H9 (cell line): Measurements from ENCODE around the gene RETN. TPM values are rescaled to one million over a fixed set of nuclear protein-coding genes. Genes with fewer than 3 reads are reported as not detected.

Experiments
- DNase-seq: peaks from one replicate; pipeline ENCODE4 v3.0.0-alpha.2; 2017
- H2AFZ ChIP-seq: one replicate; pipeline ENCODE4 v1.6.1; 2013; ENCODE audit warnings: mild to moderate bottlenecking, low read length, control low read depth, moderate library complexity
- H2AK5ac ChIP-seq: 2 replicates; pipeline ENCODE4 v1.6.1; 2013; ENCODE audit warnings: low read length, control low read depth, mixed read lengths; ENCODE audit not compliant: insufficient read length
- H2BK120ac ChIP-seq: one replicate; pipeline ENCODE4 v1.6.1; 2013; ENCODE audit warnings: low read depth, mild to moderate bottlenecking, low read length, control low read depth, inconsistent platforms; ENCODE audit not compliant: poor library complexity, severe bottlenecking
- H2BK12ac ChIP-seq: 2 replicates; pipeline ENCODE4 v1.6.1; 2013; ENCODE audit warnings: low read length, control low read depth, mixed read lengths, low read depth; ENCODE audit not compliant: insufficient read length
- H2BK15ac ChIP-seq: 2 replicates; pipeline ENCODE4 v1.6.1; 2013; ENCODE audit warnings: low read depth, low read length, control low read depth
- H2BK20ac ChIP-seq: one replicate; pipeline ENCODE4 v1.6.1; 2013; ENCODE audit warnings: low read depth, mild to moderate bottlenecking, low read length, control low read depth, inconsistent platforms; ENCODE audit not compliant: poor library complexity, severe bottlenecking
- H2BK5ac ChIP-seq: 2 replicates; pipeline ENCODE4 v1.6.1; 2013; ENCODE audit warnings: low read length, control low read depth, mixed read lengths; ENCODE audit not compliant: insufficient read length
- H3K14ac ChIP-seq: 2 replicates; pipeline ENCODE4 v1.6.1; 2013; ENCODE audit warnings: low read length, control low read depth; ENCODE audit not compliant: insufficient read depth
- H3K18ac ChIP-seq: 2 replicates; pipeline ENCODE4 v1.6.1; 2013; ENCODE audit warnings: low read depth, mild to moderate bottlenecking, mixed read lengths, low read length, control low read depth; ENCODE audit not compliant: insufficient read length
- H3K23ac ChIP-seq: 2 replicates; pipeline ENCODE4 v1.6.1; 2013; ENCODE audit warnings: low read length, control low read depth, mixed read lengths, low read depth; ENCODE audit not compliant: insufficient read length
- H3K23me2 ChIP-seq: 2 replicates; pipeline ENCODE4 v1.6.1; 2013; ENCODE audit warnings: low read depth, mild to moderate bottlenecking, mixed read lengths, low read length, control low read depth; ENCODE audit not compliant: insufficient read length, poor library complexity, severe bottlenecking
- H3K27ac ChIP-seq: 2 replicates; pipeline ENCODE4 v1.5.1; 2013; ENCODE audit warnings: low read length, control low read depth, mixed read lengths, low read depth; ENCODE audit not compliant: insufficient read length
- H3K27me3 ChIP-seq: 2 replicates; pipeline ENCODE4 v1.6.1; 2013; ENCODE audit warnings: low read length, control low read depth, inconsistent platforms; ENCODE audit not compliant: insufficient read depth
- H3K4ac ChIP-seq: 2 replicates; pipeline ENCODE4 v1.6.1; 2013; ENCODE audit warnings: low read depth, mild to moderate bottlenecking, control low read depth, inconsistent platforms, low read length, moderate library complexity
- H3K4me1 ChIP-seq: 2 replicates; pipeline ENCODE4 v1.6.1; 2013; ENCODE audit warnings: low read length, control low read depth, inconsistent platforms; ENCODE audit not compliant: insufficient read depth
- H3K4me2 ChIP-seq: 2 replicates; pipeline ENCODE4 v1.6.1; 2013; ENCODE audit warnings: low read length, control low read depth, mixed read lengths; ENCODE audit not compliant: insufficient read length, insufficient read depth
- H3K56ac ChIP-seq: 2 replicates; pipeline ENCODE4 v1.6.1; 2013; ENCODE audit warnings: low read depth, mild to moderate bottlenecking, mixed read lengths, low read length, control low read depth; ENCODE audit not compliant: insufficient read length
- H3K79me1 ChIP-seq: 2 replicates; pipeline ENCODE4 v1.6.1; 2013; ENCODE audit warnings: low read depth, mild to moderate bottlenecking, moderate library complexity, low read length, control low read depth, inconsistent platforms; ENCODE audit not compliant: insufficient read depth, poor library complexity, severe bottlenecking
- H3K79me2 ChIP-seq: 2 replicates; pipeline ENCODE4 v1.6.1; 2013; ENCODE audit warnings: low read length, control low read depth, inconsistent platforms; ENCODE audit not compliant: insufficient read depth
- H3K9ac ChIP-seq: 2 replicates; pipeline ENCODE4 v1.6.1; 2013; ENCODE audit warnings: low read length, control low read depth, mixed read lengths; ENCODE audit not compliant: insufficient read length; ENCODE audit errors: extremely low read depth
- H3K9me3 ChIP-seq: one replicate; pipeline ENCODE4 v1.6.1; 2013; ENCODE audit warnings: low read depth, low read length, inconsistent platforms; ENCODE audit not compliant: control insufficient read depth
- H3T11ph ChIP-seq: one replicate; pipeline ENCODE4 v1.6.1; 2013; ENCODE audit warnings: mild to moderate bottlenecking, low read length, control low read depth, inconsistent platforms
- H4K20me1 ChIP-seq: one replicate; pipeline ENCODE4 v1.6.1; 2013; ENCODE audit not compliant: control insufficient read depth, insufficient read length, insufficient read depth
- H4K5ac ChIP-seq: 2 replicates; pipeline ENCODE4 v1.6.1; 2013; ENCODE audit warnings: low read depth, mild to moderate bottlenecking, mixed read lengths, low read length, control low read depth; ENCODE audit not compliant: insufficient read length
- H4K8ac ChIP-seq: replicated peaks from 2 replicates; pipeline ENCODE4 v1.6.1; 2013; ENCODE audit warnings: low read length, control low read depth, mixed read lengths, low read depth; ENCODE audit not compliant: insufficient read length
- H4K91ac ChIP-seq: 2 replicates; pipeline ENCODE4 v1.6.1; 2013; ENCODE audit warnings: low read depth, mild to moderate bottlenecking, moderate library complexity, mixed read lengths, low read length, control low read depth; ENCODE audit not compliant: insufficient read length
- H3K27ac Mint-ChIP-seq, 3 experiments: 2 replicates in 2 of 3; 3 replicates in 1 of 3; pipeline ENCODE4 v1.8.0; 2020 to 2021; ENCODE audit warnings: mixed read lengths in 3 of 3, mild to moderate bottlenecking in 1 of 3, moderate library complexity in 1 of 3
- H3K27me3 Mint-ChIP-seq: 2 replicates; pipeline ENCODE4 v1.8.0; 2021; ENCODE audit warnings: low read depth, mild to moderate bottlenecking, moderate library complexity, mixed read lengths
- H3K36me3 Mint-ChIP-seq, 3 experiments: 2 replicates in 2 of 3; 3 replicates in 1 of 3; pipeline ENCODE4 v1.8.0; 2020 to 2021; ENCODE audit warnings: low read depth in 3 of 3, mixed read lengths in 3 of 3; ENCODE audit not compliant: insufficient read depth in 1 of 3
- H3K4me1 Mint-ChIP-seq, 2 experiments: 2 replicates each; pipeline ENCODE4 v1.8.0; 2020; ENCODE audit warnings: mixed read lengths in 2 of 2
- H3K4me3 Mint-ChIP-seq, 2 experiments: 2 replicates in 1 of 2; 3 replicates in 1 of 2; pipeline ENCODE4 v1.8.0; 2020 to 2021; ENCODE audit warnings: mild to moderate bottlenecking in 2 of 2, mixed read lengths in 2 of 2, moderate library complexity in 1 of 2
- H3K9me3 Mint-ChIP-seq, 2 experiments: 2 replicates in 1 of 2; 3 replicates in 1 of 2; pipeline ENCODE4 v1.8.0; 2020; ENCODE audit warnings: mild to moderate bottlenecking in 2 of 2, mixed read lengths in 2 of 2, moderate library complexity in 1 of 2
- CTCF ChIP-seq: fragments of 200-600 bp; sonication (generic); conservative IDR thresholded peaks from 3 replicates; pipeline ENCODE4 v1.8.0; 2021; ENCODE audit warnings: antibody characterized with exemption, mild to moderate bottlenecking
- WGBS: extraction: QIAGEN DNeasy Blood & Tissue Kit; methylation state at CpG from one replicate; pipeline ENCODE4 v1.1.7; 2013; ENCODE audit warnings: missing lambda C conversion rate, low lambda C conversion rate, mixed read lengths; ENCODE audit not compliant: insufficient read length; ENCODE audit errors: extremely low coverage; 5-methylcytosine and 5-hydroxymethylcytosine counted together
- total RNA-seq: library from RNA; stranded (reverse); gene quantifications from 2 replicates; pipeline ENCODE4 v1.2.1, GENCODE V29; 2021

RETN gene
- total RNA-seq, 1 experiment from 2014 or later = not detected

DNA sequence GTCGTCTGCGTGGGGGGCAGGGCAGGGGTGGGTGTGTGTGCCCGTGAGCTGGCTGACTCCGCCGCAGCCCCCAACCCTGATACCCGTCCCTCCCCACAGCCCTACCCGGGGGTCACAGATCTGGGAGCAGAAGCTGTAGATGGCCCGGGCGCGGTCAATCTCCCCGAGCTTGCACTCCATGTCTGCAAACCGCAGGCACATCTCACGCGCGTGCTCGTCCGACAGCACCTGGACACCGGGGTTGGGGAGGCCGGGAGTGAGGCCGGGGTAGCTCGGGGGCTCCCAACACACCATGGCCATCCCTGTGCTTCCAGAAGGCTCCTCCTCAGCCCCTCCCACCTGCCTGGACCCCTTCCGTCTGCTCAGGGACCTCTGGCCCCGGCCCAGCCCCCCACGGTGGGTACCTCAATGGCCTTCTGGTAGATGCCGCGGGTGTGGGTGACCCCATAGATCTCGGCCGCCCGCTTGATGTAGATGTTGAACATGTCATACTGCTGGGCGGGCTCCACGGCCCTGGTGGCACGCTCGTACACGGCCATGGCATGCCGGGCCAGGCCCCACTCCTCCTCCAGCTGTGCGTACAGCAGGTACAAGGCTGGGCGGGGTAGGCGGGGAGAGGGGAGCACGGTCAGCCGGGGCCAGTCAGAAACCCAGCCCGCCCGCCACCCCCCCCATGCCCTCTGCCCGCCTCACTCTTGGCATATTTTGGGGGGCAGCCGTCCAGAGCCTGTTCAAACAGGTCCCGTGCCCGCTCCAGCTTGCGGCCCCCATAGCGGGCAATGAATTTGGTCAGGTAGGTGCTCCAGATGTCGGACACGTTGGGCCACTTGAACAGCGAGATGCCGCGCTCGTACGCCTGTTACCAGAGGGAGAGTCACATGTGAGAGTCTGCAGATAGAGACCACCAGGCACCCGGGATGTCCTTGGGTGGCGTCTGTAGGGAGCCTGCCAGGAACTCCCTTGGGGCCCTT, 48.1 kb upstream of the RETN start:
- H3K14ac ChIP-seq = no peak overlapping the region
- H3K9ac ChIP-seq = no peak overlapping the region
- no peak overlapping the region for H3K18ac ChIP-seq
- H2BK5ac ChIP-seq = no peak overlapping the region
- H2BK15ac ChIP-seq = no peak overlapping the region
- H3K27me3 Mint-ChIP-seq = no peaks in the 10 kb centered on the region
- peaks cover 31 to 52% (median 52%) of the 10 kb centered on the region in 3 experiments for H3K36me3 Mint-ChIP-seq
- H4K91ac ChIP-seq = no peak overlapping the region
- H4K5ac ChIP-seq = no peak overlapping the region
- H3K79me2 ChIP-seq = no peaks in the 10 kb centered on the region
- H2AFZ ChIP-seq = no peak overlapping the region
- H4K20me1 ChIP-seq = no peaks in the 10 kb centered on the region
- no peaks in the 10 kb centered on the region for H3K9me3 Mint-ChIP-seq
- no peak overlapping the region for H2BK120ac ChIP-seq
- no peak for DNase-seq
- no peak overlapping the region for H4K8ac ChIP-seq
- H3T11ph ChIP-seq = no peak overlapping the region
- H3K27ac ChIP-seq = no peak overlapping the region
- no peak overlapping the region for H3K27ac Mint-ChIP-seq
- H3K4ac ChIP-seq = no peak overlapping the region
- H3K4me2 ChIP-seq = no peak overlapping the region
- H3K23me2 ChIP-seq = no peaks in the 10 kb centered on the region
- H3K23ac ChIP-seq = no peak overlapping the region
- TF ChIP-seq CTCF = no peak
- H3K4me1 Mint-ChIP-seq = no peaks in the 10 kb centered on the region
- H2BK20ac ChIP-seq = no peak overlapping the region
- H3K4me1 ChIP-seq = no peaks in the 10 kb centered on the region
- H3K27me3 ChIP-seq = peaks cover 2% of the 10 kb centered on the region; the same call in 1 of the 2 replicates
- H3K79me1 ChIP-seq = no peaks in the 10 kb centered on the region
- no peak overlapping the region for H3K4me3 Mint-ChIP-seq
- H2AK5ac ChIP-seq = no peak overlapping the region
- no peak overlapping the region for H2BK12ac ChIP-seq
- no peaks in the 10 kb centered on the region for H3K9me3 ChIP-seq
- no CpG with 5 or more reads among the region's 57 CpGs for WGBS
- H3K56ac ChIP-seq = no peak overlapping the region
